ENCODE data around the gene TRAF5. TPM values are rescaled to one million over a fixed set of nuclear protein-coding genes. Genes with fewer than 3 reads are reported as not detected.
"Not testable (repeated sequence)": the region's sequence is repeated elsewhere in the genome, so short reads cannot be mapped to it uniquely, and the experiment has no call there.

Gene TRAF5
- total RNA-seq, 1 donor from 2014 or later = 9.8 TPM

- H3K9me3 ChIP-seq; H3K36me3 ChIP-seq; ATAC-seq; DNase-seq; H3K27ac ChIP-seq; intact Hi-C loops (cut with DNase I); H3K27me3 ChIP-seq; H3K4me1 ChIP-seq; H3K4me3 ChIP-seq: not testable (repeated sequence)
Observed at GRCh38 chr1:211406086-211406485, 79.5 kb downstream of the TRAF5 start.

GRCh38 chr1:211407749-211408148 lies 81.1 kb downstream of the TRAF5 start:
- H3K4me3 ChIP-seq; intact Hi-C loops (cut with DNase I); H3K27me3 ChIP-seq; H3K9me3 ChIP-seq; H3K4me1 ChIP-seq; H3K36me3 ChIP-seq; ATAC-seq; H3K27ac ChIP-seq: not testable (repeated sequence)
- peak; percentile 75 for DNase-seq

DNA sequence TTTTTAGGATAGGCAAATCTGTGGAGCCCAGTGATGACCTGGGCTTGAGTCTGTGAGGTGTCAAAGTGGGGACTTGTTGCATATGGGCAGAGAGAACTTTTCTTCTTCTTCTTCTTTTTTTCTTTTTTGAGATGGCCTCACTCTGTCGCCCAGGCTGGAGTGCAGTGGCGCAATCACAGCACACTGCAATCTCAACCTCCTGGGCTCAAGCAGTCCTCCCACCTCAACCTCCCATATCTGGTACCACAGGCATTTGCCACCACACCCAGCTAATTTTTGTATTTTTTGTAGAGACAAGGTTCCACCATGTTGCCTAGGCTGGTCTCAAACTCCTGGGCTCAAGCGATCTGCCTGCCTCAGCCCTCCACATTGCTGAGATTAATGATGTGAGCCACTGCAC lies 85.0 kb downstream of the TRAF5 start:
- H3K36me3 ChIP-seq = no peaks in the 10 kb centered on the region
- intact Hi-C loops (cut with DNase I) = no loop called here
- no peaks in the 10 kb centered on the region for H3K4me1 ChIP-seq
- no peaks in the 10 kb centered on the region for H3K9me3 ChIP-seq
- H3K27ac ChIP-seq = no peak overlapping the region
- DNase-seq = no peak
- TF ChIP-seq CTCF (IDR thresholded peaks at IDR 0.05) = no peak
- H3K4me3 ChIP-seq = no peak overlapping the region
- no peaks in the 10 kb centered on the region for H3K27me3 ChIP-seq
- ATAC-seq = no peak

DNA sequence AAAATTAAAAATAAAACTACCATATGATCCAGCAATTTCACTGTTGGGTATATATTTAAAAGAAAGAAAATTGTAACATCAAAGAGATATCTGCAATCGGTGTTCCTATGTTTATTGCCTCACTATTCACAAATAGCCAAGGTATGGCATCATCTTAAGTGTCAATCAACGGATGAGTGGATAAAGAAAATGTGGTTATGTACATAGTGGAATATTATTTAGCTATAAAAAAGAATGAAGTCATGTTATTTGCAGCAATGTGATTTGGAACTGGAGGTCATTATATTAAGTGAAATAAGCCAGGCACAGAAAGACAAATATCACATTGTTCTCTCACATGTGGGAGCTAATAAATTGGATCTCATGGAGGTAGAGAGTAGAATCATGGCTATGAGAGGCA lies 89.1 kb downstream of the TRAF5 start:
- no peak for TF ChIP-seq CTCF (IDR thresholded peaks at IDR 0.05)
- DNase-seq (no peak), ATAC-seq (no peak)
- H3K9me3 ChIP-seq = no peaks in the 10 kb centered on the region
- H3K36me3 ChIP-seq = no peaks in the 10 kb centered on the region
- no peaks in the 10 kb centered on the region for H3K27me3 ChIP-seq
- no peaks in the 10 kb centered on the region for H3K4me1 ChIP-seq
- H3K27ac ChIP-seq = no peak overlapping the region
- H3K4me3 ChIP-seq = peak overlapping the region; percentile 45
- intact Hi-C loops (cut with DNase I) = no loop called here

GRCh38 chr1:211416246-211416627 lies 89.6 kb downstream of the TRAF5 start:
- H3K27ac ChIP-seq, H3K27me3 ChIP-seq: not testable (repeated sequence)

DNA sequence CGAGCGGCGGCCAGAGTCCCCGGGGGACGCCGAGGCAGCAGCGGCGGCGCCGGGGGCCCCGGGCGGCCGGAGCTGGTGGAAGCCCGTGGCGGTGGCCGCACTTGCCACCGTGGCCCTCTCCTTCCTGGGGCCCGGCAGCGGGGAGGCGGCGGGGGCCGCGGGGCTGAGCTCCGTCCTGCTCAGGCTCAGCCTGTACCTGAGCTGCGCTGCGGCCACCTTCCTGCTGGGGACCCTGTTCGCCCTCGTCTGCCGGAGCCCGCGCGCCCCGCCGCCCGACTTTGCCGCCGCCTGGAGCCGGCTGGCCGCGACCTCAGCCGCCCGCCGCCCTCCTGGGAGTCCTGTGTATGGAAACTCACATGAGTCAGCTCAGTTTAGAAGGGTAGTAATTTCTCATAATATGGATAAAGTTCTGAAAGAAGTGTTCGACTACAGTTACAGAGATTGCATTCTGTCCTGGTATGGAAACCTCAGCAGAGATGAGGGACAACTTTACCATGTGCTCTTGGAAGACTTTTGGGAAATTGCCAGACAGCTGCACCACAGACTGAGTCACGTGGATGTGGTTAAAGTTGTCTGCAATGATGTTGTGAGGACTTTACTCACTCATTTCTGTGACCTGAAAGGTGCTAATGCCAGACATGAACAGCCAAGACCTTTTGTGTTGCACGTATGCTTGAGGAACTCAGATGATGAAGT lies 90.1 kb downstream of the TRAF5 start:
- ATAC-seq = peak; percentile 81
- H3K27me3 ChIP-seq; H3K36me3 ChIP-seq; H3K4me1 ChIP-seq; H3K27ac ChIP-seq; H3K9me3 ChIP-seq; intact Hi-C loops (cut with DNase I): not testable (repeated sequence)
- DNase-seq = peak; percentile 73
- H3K4me3 ChIP-seq = peak overlapping the region; percentile 45

More at GRCh38 chr1:211416246-211416627, 89.6 kb downstream of the TRAF5 start:
- peak; percentile 68 for DNase-seq
- intact Hi-C loops (cut with DNase I); H3K9me3 ChIP-seq; H3K36me3 ChIP-seq; H3K4me1 ChIP-seq: not testable (repeated sequence)
- peak; percentile 85 for ATAC-seq
- TF ChIP-seq CTCF (IDR thresholded peaks at IDR 0.05) = peak; percentile 17
- peak overlapping the region; percentile 45 for H3K4me3 ChIP-seq

DNA sequence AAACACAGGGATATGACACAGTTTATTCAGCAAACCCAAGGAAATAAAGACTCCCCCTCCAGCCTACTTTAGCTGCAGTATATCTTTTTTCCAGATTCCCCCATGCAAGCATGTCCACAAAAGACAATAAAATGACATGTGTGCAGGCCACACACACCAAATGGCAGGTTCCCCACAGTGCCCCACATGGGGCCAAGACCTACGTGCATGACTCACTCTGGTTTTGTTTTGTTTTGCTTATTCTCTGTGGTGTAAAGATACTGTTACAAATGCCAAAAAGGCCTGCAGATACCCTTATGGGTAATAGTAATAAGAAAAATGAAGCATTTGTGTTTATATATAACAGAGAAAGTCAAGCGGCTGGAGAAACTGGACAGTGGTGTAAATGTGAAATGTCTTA lies 93.8 kb downstream of the TRAF5 start:
- DNase-seq (no peak), ATAC-seq (no peak)
- Histone ChIP-seq H3K27ac (no peak overlapping the region), H3K4me3 (no peak overlapping the region), H3K4me1 (no peaks in the 10 kb centered on the region), H3K36me3 (no peaks in the 10 kb centered on the region), H3K27me3 (no peaks in the 10 kb centered on the region), H3K9me3 (no peaks in the 10 kb centered on the region)
- intact Hi-C loops (cut with DNase I) = no loop called here
- TF ChIP-seq CTCF (IDR thresholded peaks at IDR 0.05) = no peak
